ENCODE measurements around the gene CLEC2L. TPM values are rescaled to one million over a fixed set of nuclear protein-coding genes. Genes with fewer than 3 reads are reported as not detected.

CLEC2L gene
- total and polyA plus RNA-seq, 7 experiments from 2014 or later: not detected

DNA sequence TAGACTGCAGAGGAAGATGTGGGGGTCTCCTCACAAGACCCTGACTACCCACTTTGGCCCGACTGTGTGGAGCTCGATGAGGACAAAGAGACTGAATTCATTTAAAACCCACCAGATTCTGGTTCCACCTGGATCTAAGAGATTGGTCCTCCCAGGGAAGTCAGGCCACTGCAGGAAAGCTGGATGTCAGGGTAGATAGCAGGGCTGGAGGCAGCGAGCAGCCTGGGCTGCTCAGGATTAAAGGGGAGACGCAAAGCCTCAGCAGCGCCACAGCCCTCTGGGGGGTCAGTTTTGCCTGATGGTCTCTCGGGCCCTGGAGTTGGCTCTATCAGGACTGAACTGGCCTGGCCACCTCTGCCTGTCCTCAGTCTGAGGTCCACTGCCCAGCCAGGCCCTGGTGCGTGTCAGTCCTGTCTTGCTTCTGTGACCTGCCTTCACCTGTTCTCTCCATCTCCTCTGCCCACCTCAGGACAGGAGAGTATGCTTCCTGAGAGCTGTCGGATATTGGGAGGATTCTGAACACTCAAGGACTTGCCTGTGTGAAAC is 27.8 kb upstream of the CLEC2L start:
- no peaks in the 10 kb centered on the region for H3K27me3 ChIP-seq (ENCODE audit: control insufficient read depth in 2 of 2, insufficient read depth in 2 of 2, low read length in 2 of 2)
- DNase-seq: no peak
- intact Hi-C loops (cut with micrococcal nuclease): no loop called here
- Mint-ChIP-seq H3K4me3 (peak overlapping the region in 1 of 10 donors; percentile 3), H3K27me3 (peaks cover 0 to 21% (median 5%) of the 10 kb centered on the region in 5 donors), H3K27ac (peak overlapping the region in 1 of 9 donors; percentile 69), H3K36me3 (peaks cover 0 to 11% (median 10%) of the 10 kb centered on the region in 5 donors), H3K4me1 (peaks cover 2 to 29% (median 5%) of the 10 kb centered on the region in 7 donors), H3K9me3 (peaks cover 0 to 22% (median 12%) of the 10 kb centered on the region in 11 donors)
- no peak overlapping the region for H3K4me3 ChIP-seq (ENCODE audit: low read length)
- ChIA-PET CTCF (no interaction called here), POLR2A (no interaction called here)
- H3K27ac ChIP-seq (ENCODE audit: low read depth, low read length): no peak overlapping the region
- no peak for ATAC-seq
- no peaks in the 10 kb centered on the region for H3K9me3 ChIP-seq (ENCODE audit: control insufficient read depth in 2 of 3, low read length in 3 of 3)
- no peaks in the 10 kb centered on the region for H3K36me3 ChIP-seq (ENCODE audit: control insufficient read depth in 2 of 3, insufficient read depth in 3 of 3, low read length in 3 of 3)
- H3K4me1 ChIP-seq (ENCODE audit: control insufficient read depth in 2 of 2, insufficient read depth in 2 of 2, low read length in 2 of 2): no peaks in the 10 kb centered on the region

DNA sequence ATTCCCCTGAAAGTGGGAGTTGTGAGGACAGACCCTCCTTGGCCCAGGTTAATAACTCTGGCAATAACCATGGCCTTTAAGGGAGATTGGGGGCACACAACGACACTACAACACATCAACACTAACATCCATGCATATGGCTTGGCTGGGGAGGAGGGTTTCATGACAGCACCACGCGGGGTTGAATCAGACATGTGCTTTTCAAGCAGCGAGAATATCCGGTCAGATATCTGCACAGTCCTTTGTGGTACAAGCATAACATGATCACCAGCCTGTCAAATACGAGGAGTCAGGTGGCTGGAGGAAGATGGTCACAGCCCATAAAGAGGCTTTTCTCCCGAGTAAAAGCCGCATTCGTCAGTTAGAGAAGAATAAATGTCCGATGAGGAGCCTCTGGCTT is 27.0 kb upstream of the CLEC2L start:
- POLR2A ChIA-PET: no interaction called here
- CTCF ChIA-PET: no interaction called here
- no peak for DNase-seq

DNA sequence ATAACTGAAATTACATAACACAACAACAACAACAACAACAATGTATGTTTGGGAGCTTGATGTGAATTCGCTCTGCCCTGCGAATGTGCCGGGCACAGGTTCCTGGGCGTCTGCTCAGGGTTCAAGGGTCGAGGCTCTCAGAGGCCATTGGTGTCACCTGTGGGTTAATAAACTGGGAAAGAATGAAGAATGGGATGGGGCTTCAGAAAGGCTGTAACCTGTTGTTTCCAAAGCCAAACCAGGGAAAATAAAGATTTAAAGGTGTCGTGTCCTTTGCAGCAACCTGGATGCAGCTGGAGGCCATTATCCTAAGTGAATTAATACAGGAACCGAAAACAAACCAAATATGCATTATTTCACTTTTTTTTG is 22.7 kb upstream of the CLEC2L start:
- Mint-ChIP-seq H3K27me3 (peaks cover 0 to 20% (median 5%) of the 10 kb centered on the region in 5 donors), H3K27ac (no peak overlapping the region), H3K4me1 (peaks cover 2 to 16% (median 5%) of the 10 kb centered on the region in 7 donors), H3K36me3 (no peaks in the 10 kb centered on the region), H3K4me3 (peak overlapping the region in 4 of 10 donors; percentile 14 to 91 (median 86)), H3K9me3 (no peaks in the 10 kb centered on the region)
- DNase-seq: no peak
- intact Hi-C loops (cut with micrococcal nuclease): loop anchor here (1.0 to 5.0 kb wide), 5 partner anchors 120 to 502 kb away; partner anchors contain the start of gene FMC1 (in 1 of the 2)
- H3K4me1 ChIP-seq (ENCODE audit: control insufficient read depth in 2 of 2, insufficient read depth in 2 of 2, low read length in 2 of 2): no peaks in the 10 kb centered on the region
- H3K27ac ChIP-seq (ENCODE audit: low read depth, low read length): no peak overlapping the region
- no peaks in the 10 kb centered on the region for H3K9me3 ChIP-seq (ENCODE audit: control insufficient read depth in 2 of 3, low read length in 3 of 3)
- H3K4me3 ChIP-seq (ENCODE audit: low read length): no peak overlapping the region
- no peaks in the 10 kb centered on the region for H3K36me3 ChIP-seq (ENCODE audit: control insufficient read depth in 2 of 3, insufficient read depth in 3 of 3, low read length in 3 of 3)
- POLR2A ChIA-PET: no interaction called here
- CTCF ChIA-PET: interaction anchor here (0.7 to 1.0 kb wide), 4 partner anchors 10 to 804 kb away, joined by 3 to 4 read pairs (median 3); no protein-coding TSS in a partner anchor
- no peak for ATAC-seq
- no peaks in the 10 kb centered on the region for H3K27me3 ChIP-seq (ENCODE audit: control insufficient read depth in 2 of 2, insufficient read depth in 2 of 2, low read length in 2 of 2)

More for the DNA sequence above, 27.0 kb upstream of the CLEC2L start:
- Mint-ChIP-seq H3K9me3 (peaks cover 0 to 16% (median 8%) of the 10 kb centered on the region in 11 donors), H3K4me3 (peak overlapping the region in 1 of 10 donors; percentile 13), H3K27ac (peak overlapping the region in 1 of 9 donors; percentile 14), H3K4me1 (peaks cover 2 to 29% (median 5%) of the 10 kb centered on the region in 7 donors), H3K36me3 (peaks cover 0 to 11% (median 5%) of the 10 kb centered on the region in 5 donors), H3K27me3 (peaks cover 0 to 21% (median 5%) of the 10 kb centered on the region in 5 donors)
- intact Hi-C loops (cut with micrococcal nuclease): no loop called here
- no peaks in the 10 kb centered on the region for H3K36me3 ChIP-seq (ENCODE audit: control insufficient read depth in 2 of 3, insufficient read depth in 3 of 3, low read length in 3 of 3)
- no peaks in the 10 kb centered on the region for H3K27me3 ChIP-seq (ENCODE audit: control insufficient read depth in 2 of 2, insufficient read depth in 2 of 2, low read length in 2 of 2)
- ATAC-seq: no peak
- no peaks in the 10 kb centered on the region for H3K4me1 ChIP-seq (ENCODE audit: control insufficient read depth in 2 of 2, insufficient read depth in 2 of 2, low read length in 2 of 2)
- H3K4me3 ChIP-seq (ENCODE audit: low read length): no peak overlapping the region
- H3K27ac ChIP-seq (ENCODE audit: low read depth, low read length): no peak overlapping the region
- no peaks in the 10 kb centered on the region for H3K9me3 ChIP-seq (ENCODE audit: control insufficient read depth in 2 of 3, low read length in 3 of 3)

DNA sequence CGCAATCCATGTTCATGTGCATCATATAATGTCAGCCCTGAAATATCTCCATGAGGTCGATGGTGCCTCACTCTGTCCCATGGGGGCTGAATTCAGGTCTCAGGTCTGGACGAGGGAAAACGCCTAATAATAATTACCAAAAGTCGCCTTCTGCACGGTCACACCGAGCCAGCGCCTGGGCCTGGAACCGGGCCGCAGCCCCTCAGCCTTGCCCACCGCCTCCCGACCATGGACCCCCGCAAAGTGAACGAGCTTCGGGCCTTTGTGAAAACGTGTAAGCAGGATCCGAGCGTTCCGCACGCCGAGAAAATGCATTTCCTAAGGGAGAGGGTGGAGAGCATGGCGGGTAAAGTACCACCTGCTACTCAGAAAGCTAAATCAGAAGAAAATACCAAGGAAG is 21.3 kb upstream of the CLEC2L start:
- CTCF ChIA-PET: interaction anchor here (0.7 kb wide), 1 partner anchor 80 kb away, joined by 3 read pairs; no protein-coding TSS in a partner anchor
- Mint-ChIP-seq H3K36me3 (no peaks in the 10 kb centered on the region), H3K27me3 (peaks cover 0 to 19% (median 5%) of the 10 kb centered on the region in 5 donors), H3K4me1 (peaks cover 2 to 9% (median 5%) of the 10 kb centered on the region in 7 donors), H3K27ac (no peak overlapping the region), H3K4me3 (no peak overlapping the region), H3K9me3 (no peaks in the 10 kb centered on the region)
- POLR2A ChIA-PET: interaction anchor here (0.7 kb wide), 1 partner anchor 796 kb away, joined by 4 read pairs; no protein-coding TSS in a partner anchor
- intact Hi-C loops (cut with micrococcal nuclease): loop anchor here in 1 of 2 donors (5.0 kb wide), 1 partner anchor 120 kb away; no protein-coding TSS in a partner anchor
- H3K4me1 ChIP-seq (ENCODE audit: control insufficient read depth in 2 of 2, insufficient read depth in 2 of 2, low read length in 2 of 2): no peaks in the 10 kb centered on the region
- no peak overlapping the region for H3K27ac ChIP-seq (ENCODE audit: low read depth, low read length)
- DNase-seq (no peak), ATAC-seq (no peak)
- H3K27me3 ChIP-seq (ENCODE audit: control insufficient read depth in 2 of 2, insufficient read depth in 2 of 2, low read length in 2 of 2): no peaks in the 10 kb centered on the region
- no peak overlapping the region for H3K4me3 ChIP-seq (ENCODE audit: low read length)
- H3K36me3 ChIP-seq (ENCODE audit: control insufficient read depth in 2 of 3, insufficient read depth in 3 of 3, low read length in 3 of 3): no peaks in the 10 kb centered on the region
- no peaks in the 10 kb centered on the region for H3K9me3 ChIP-seq (ENCODE audit: control insufficient read depth in 2 of 3, low read length in 3 of 3)

DNA sequence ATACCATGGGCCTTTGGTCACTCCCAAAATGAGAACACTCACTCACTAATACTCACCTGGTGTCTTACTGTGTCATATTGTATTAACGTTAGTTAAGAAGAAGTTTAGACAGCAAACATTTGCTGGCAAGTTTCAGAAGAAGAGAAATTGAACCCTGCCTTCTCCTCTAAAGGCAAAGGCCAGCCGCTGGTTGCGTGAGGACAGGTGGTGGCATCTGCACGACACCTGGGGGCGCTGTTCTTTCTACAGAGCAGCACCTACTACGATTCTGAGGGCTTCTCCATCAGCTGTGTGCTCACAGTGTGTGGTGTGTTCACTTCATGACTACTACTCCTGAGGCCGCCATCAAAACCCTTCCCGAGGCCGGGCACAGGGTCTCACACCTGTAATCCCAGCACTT is 17.9 kb upstream of the CLEC2L start:
- Mint-ChIP-seq H3K27ac (no peak overlapping the region), H3K9me3 (no peaks in the 10 kb centered on the region), H3K4me1 (no peaks in the 10 kb centered on the region), H3K4me3 (no peak overlapping the region), H3K36me3 (no peaks in the 10 kb centered on the region), H3K27me3 (peaks cover 0 to 2% (median 0%) of the 10 kb centered on the region in 5 donors)
- H3K27me3 ChIP-seq (ENCODE audit: control insufficient read depth in 2 of 2, insufficient read depth in 2 of 2, low read length in 2 of 2): no peaks in the 10 kb centered on the region
- H3K27ac ChIP-seq (ENCODE audit: low read depth, low read length): no peak overlapping the region
- no peaks in the 10 kb centered on the region for H3K36me3 ChIP-seq (ENCODE audit: control insufficient read depth in 2 of 3, insufficient read depth in 3 of 3, low read length in 3 of 3)
- H3K4me1 ChIP-seq (ENCODE audit: control insufficient read depth in 2 of 2, insufficient read depth in 2 of 2, low read length in 2 of 2): no peaks in the 10 kb centered on the region
- intact Hi-C loops (cut with micrococcal nuclease): no loop called here
- no peaks in the 10 kb centered on the region for H3K9me3 ChIP-seq (ENCODE audit: control insufficient read depth in 2 of 3, low read length in 3 of 3)
- POLR2A ChIA-PET: no interaction called here
- no peak for ATAC-seq
- H3K4me3 ChIP-seq (ENCODE audit: low read length): no peak overlapping the region
- no peak for DNase-seq
- CTCF ChIA-PET: no interaction called here

DNA sequence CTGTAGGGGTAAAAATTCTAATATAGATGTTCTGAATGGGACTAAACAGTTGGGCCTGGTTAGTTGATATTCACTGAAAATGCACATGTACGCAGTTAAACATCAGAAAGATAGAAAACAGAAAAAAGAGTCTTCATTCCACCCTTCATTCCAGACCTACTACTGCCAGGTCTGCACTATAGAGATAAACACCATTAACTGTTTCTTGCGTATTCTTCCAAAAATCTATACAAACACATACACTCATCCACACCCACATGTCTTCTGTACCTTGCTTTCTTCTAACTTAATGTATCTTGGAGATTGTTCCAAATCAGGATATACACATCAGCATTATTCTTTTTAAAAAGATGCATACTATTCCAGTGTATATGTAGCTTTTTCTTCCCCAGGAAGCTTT is 13.9 kb upstream of the CLEC2L start:
- Histone ChIP-seq H3K27ac (ENCODE audit: low read depth, low read length) (no peak overlapping the region), H3K27me3 (ENCODE audit: control insufficient read depth in 2 of 2, insufficient read depth in 2 of 2, low read length in 2 of 2) (no peaks in the 10 kb centered on the region), H3K4me3 (ENCODE audit: low read length) (no peak overlapping the region), H3K9me3 (ENCODE audit: control insufficient read depth in 2 of 3, low read length in 3 of 3) (no peaks in the 10 kb centered on the region), H3K36me3 (ENCODE audit: control insufficient read depth in 2 of 3, insufficient read depth in 3 of 3, low read length in 3 of 3) (no peaks in the 10 kb centered on the region), H3K4me1 (ENCODE audit: control insufficient read depth in 2 of 2, insufficient read depth in 2 of 2, low read length in 2 of 2) (no peaks in the 10 kb centered on the region)
- no peaks in the 10 kb centered on the region for H3K27me3 Mint-ChIP-seq
- H3K4me1 Mint-ChIP-seq: no peaks in the 10 kb centered on the region
- ATAC-seq (no peak), DNase-seq (no peak)
- intact Hi-C loops (cut with micrococcal nuclease): no loop called here
- H3K27ac Mint-ChIP-seq: no peak overlapping the region
- CTCF ChIA-PET: no interaction called here
- POLR2A ChIA-PET: no interaction called here
- no peaks in the 10 kb centered on the region for H3K9me3 Mint-ChIP-seq
- no peak overlapping the region for H3K4me3 Mint-ChIP-seq
- H3K36me3 Mint-ChIP-seq: no peaks in the 10 kb centered on the region

DNA sequence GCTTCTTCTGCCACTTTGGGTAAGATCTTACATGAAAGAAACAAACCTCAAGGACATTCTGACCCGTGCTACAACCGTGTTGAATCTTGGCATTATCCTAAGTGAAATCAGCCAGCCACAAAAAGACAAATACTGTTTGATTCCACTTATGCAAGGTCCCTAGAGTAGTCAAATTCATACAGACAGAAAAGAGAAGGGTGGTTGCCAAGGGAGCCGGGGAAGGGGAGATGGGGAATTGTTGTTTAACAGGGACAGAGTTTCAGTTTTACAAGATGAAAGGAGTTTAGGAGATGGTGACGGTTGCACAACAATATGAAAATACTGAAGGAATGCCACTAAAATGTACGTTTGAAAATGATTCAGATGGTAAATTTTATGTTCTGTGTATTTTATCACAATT is 12.2 kb upstream of the CLEC2L start:
- peaks cover 0 to 3% (median 0%) of the 10 kb centered on the region in 5 donors for H3K27me3 Mint-ChIP-seq
- H3K27me3 ChIP-seq (ENCODE audit: control insufficient read depth in 2 of 2, insufficient read depth in 2 of 2, low read length in 2 of 2): no peaks in the 10 kb centered on the region
- no peaks in the 10 kb centered on the region for H3K4me1 Mint-ChIP-seq
- CTCF ChIA-PET: no interaction called here
- no peak overlapping the region for H3K4me3 Mint-ChIP-seq
- DNase-seq (no peak), ATAC-seq (no peak)
- H3K4me1 ChIP-seq (ENCODE audit: control insufficient read depth in 2 of 2, insufficient read depth in 2 of 2, low read length in 2 of 2): no peaks in the 10 kb centered on the region
- POLR2A ChIA-PET: no interaction called here
- H3K27ac Mint-ChIP-seq: no peak overlapping the region
- intact Hi-C loops (cut with micrococcal nuclease): no loop called here
- H3K9me3 Mint-ChIP-seq: no peaks in the 10 kb centered on the region
- H3K4me3 ChIP-seq (ENCODE audit: low read length): no peak overlapping the region
- no peaks in the 10 kb centered on the region for H3K36me3 Mint-ChIP-seq
- H3K27ac ChIP-seq (ENCODE audit: low read depth, low read length): no peak overlapping the region
- no peaks in the 10 kb centered on the region for H3K36me3 ChIP-seq (ENCODE audit: control insufficient read depth in 2 of 3, insufficient read depth in 3 of 3, low read length in 3 of 3)
- H3K9me3 ChIP-seq (ENCODE audit: control insufficient read depth in 2 of 3, low read length in 3 of 3): no peaks in the 10 kb centered on the region

Measured in naive thymus-derived CD4-positive, alpha-beta T cell (primary cell).